Heart left ventricle (tissue), 16 donors: Measurements from ENCODE around the gene ANKRD22. TPM values are rescaled to one million over a fixed set of nuclear protein-coding genes. Genes with fewer than 3 reads are reported as not detected.

Source experiments
- ATAC-seq, 4 donors: fragments of 200-7000 bp; cut with Tn5 transposase; one replicate each; pipeline ENCODE4 v1.9.1; 2020 to 2022; ENCODE audit warnings: moderate library complexity in 4 of 4, mild to moderate bottlenecking in 3 of 4, moderate number of reproducible peaks in 1 of 4
- DNase-seq, 5 donors: peaks; one replicate each; pipeline ENCODE4 v3.0.0-alpha.2; 2020
- H3K27ac ChIP-seq, 12 donors: fragments of 200-600 bp; sonication (generic) in 4 of 12; one replicate each; pipeline versions ENCODE4 v1.5.0 to v1.8.0; 2016 to 2022; ENCODE audit warnings: mild to moderate bottlenecking in 2 of 12
- H3K27me3 ChIP-seq, 9 donors: fragments of 200-600 bp; sonication (generic) in 2 of 9; one replicate each; pipeline versions ENCODE4 v1.5.1 to v1.8.0; 2016 to 2022; ENCODE audit warnings: mild to moderate bottlenecking in 3 of 9
- H3K36me3 ChIP-seq, 9 donors: fragments of 200-600 bp; sonication (generic) in 2 of 9; one replicate each; pipeline versions ENCODE4 v1.5.0 to v1.8.0; 2018 to 2022; ENCODE audit warnings: mild to moderate bottlenecking in 2 of 9
- H3K4me1 ChIP-seq, 12 donors: fragments of 200-600 bp; sonication (generic) in 4 of 12; one replicate each; pipeline versions ENCODE4 v1.5.0 to v1.8.0; 2016 to 2022; ENCODE audit warnings: mild to moderate bottlenecking in 3 of 12
- H3K4me3 ChIP-seq, 12 donors: fragments of 200-600 bp; sonication (generic) in 4 of 12; one replicate each; pipeline versions ENCODE4 v1.5.0 to v1.8.0; 2017 to 2022; ENCODE audit warnings: mild to moderate bottlenecking in 9 of 12, moderate library complexity in 4 of 12
- H3K9me3 ChIP-seq, 12 donors: fragments of 200-600 bp; sonication (generic) in 4 of 12; one replicate each; pipeline versions ENCODE4 v1.5.0 to v1.8.0; 2016 to 2022; ENCODE audit warnings: mild to moderate bottlenecking in 1 of 12
- CTCF ChIP-seq, 12 donors: fragments of 200-600 bp; sonication (generic) in 4 of 12; IDR thresholded peaks; one replicate each; pipeline versions ENCODE4 v1.5.0 to v1.8.0; 2018 to 2022; ENCODE audit warnings: antibody characterized with exemption in 12 of 12, mild to moderate bottlenecking in 5 of 12
- POLR2A ChIP-seq, 2 donors: fragments of 450-650 bp; IDR thresholded peaks; one replicate each; pipeline ENCODE4 v1.6.1; 2017; ENCODE audit warnings: antibody characterized with exemption in 2 of 2, mild to moderate bottlenecking in 2 of 2, moderate library complexity in 2 of 2
- WGBS, 4 donors: extraction: QIAGEN DNeasy Blood & Tissue Kit in 2 of 4; methylation state at CpG; one replicate each; pipeline versions ENCODE4 v1.1.5 to v1.1.7; 2013 to 2018; 5-methylcytosine and 5-hydroxymethylcytosine counted together
- intact Hi-C, 10 donors: fragments of 100-400 bp; cut with DNase I; formaldehyde crosslinking; loops; one replicate each; pipeline versions ENCODE4 v1.11.1 to v1.14.2; 2022
- polyA plus RNA-seq, 2 donors: library from polyadenylated mRNA; stranded (reverse); fragments of 200-250 nt; gene quantifications; one replicate each; pipeline ENCODE4 v1.2.3, GENCODE V29; 2013
- total RNA-seq, 9 donors: library from RNA; depleted of rRNA in 2 of 9; stranded (reverse); fragments of >200 nt in 2 of 9; fragmentation: NEBNext Ultra II Directional in 3 of 9; extraction: Animal tissue kit (Norgen Biotek cat#: 25700) in 3 of 9; gene quantifications; one replicate each; pipeline versions ENCODE4 v1.1.0 to v1.2.4, GENCODE V29; 2016 to 2023
- donor health status: ischemic (EF 13 %, LVEDD 7.1; RV severe dilation, severe dysfunction).
- donor health status: healthy with polysubstance abuse.
- donor health status: DM: no; HTN: yes; CAD: no.
- donor health status: DM: no; HTN: no; CAD: no.
- donor health status: ischemic (EF 25% LVEDD 6.9; RV normal size, moderate dysfunction).
- donor health status: ischemic (EF 25% LVEDD 5.7; RV mildly dilated, moderate dysfunction).
- donor health status: healthy.
- donor health status: DM: yes; HTN: yes; CAD: no.
- donor health status: ischemic (EF 35%, LVEDD 5.7; RV mildly dilated, moderate dysfunction).
- donor health status: nonischemic (EF 11% LVEDD 7.7; RV severe dilation, severe dysfunction).
- donor health status: DM: yes; HTN: yes; CAD: no.
- donor health status: PGD.
- donor health status: ischemic (EF 29% LVEDD 5.4; RV normal size, mild dysfunction).
- donor health status: nonischemic (EF 23%, LVEDD 6.1; RV moderate dilation, normal function).

Gene ANKRD22
- total and polyA plus RNA-seq, 11 donors, result 0.12 to 5.9 (median 0.52) TPM; not detected in 8

GRCh38 chr10:88833723-88834122 lies 17.9 kb downstream of the ANKRD22 start:
- ATAC-seq (peak in 2 of 4 donors; percentile 41 to 52), DNase-seq (no peak)
- Histone ChIP-seq H3K36me3 (no peaks in the 10 kb centered on the region), H3K4me1 (peaks cover 0 to 31% (median 0%) of the 10 kb centered on the region in 12 donors), H3K4me3 (no peak overlapping the region), H3K27ac (peak overlapping the region in 1 of 12 donors; percentile 25), H3K9me3 (no peaks in the 10 kb centered on the region), H3K27me3 (peaks cover 0 to 2% (median 0%) of the 10 kb centered on the region in 9 donors)
- intact Hi-C loops, result loop anchor here in 6 of 10 donors (1.0 to 5.0 kb wide), 6 partner anchors 47 to 155 kb away; partner anchors contain the start of gene STAMBPL1 (in 1 of the 6)
- no peak for TF ChIP-seq POLR2A (IDR thresholded peaks at IDR 0.05)
- TF ChIP-seq CTCF (IDR thresholded peaks at IDR 0.05), result no peak
- WGBS, 4 donors, result 39 to 60% (median 48%) methylated on average over 2 of the region's 2 CpGs

GRCh38 chr10:88833156-88833555 lies 18.5 kb downstream of the ANKRD22 start:
- no peak for TF ChIP-seq CTCF (IDR thresholded peaks at IDR 0.05)
- TF ChIP-seq POLR2A (IDR thresholded peaks at IDR 0.05), result no peak
- no peak for DNase-seq
- intact Hi-C loops, result loop anchor here in 2 of 10 donors (1.0 to 5.0 kb wide), 2 partner anchors 99 to 154 kb away; no protein-coding TSS in a partner anchor
- no peak overlapping the region for H3K4me3 ChIP-seq
- 93 to 97% (median 96%) methylated on average over 2 of the region's 2 CpGs for WGBS, 4 donors
- peaks cover 0 to 31% (median 0%) of the 10 kb centered on the region in 12 donors for H3K4me1 ChIP-seq
- no peaks in the 10 kb centered on the region for H3K36me3 ChIP-seq
- peaks cover 0 to 2% (median 0%) of the 10 kb centered on the region in 9 donors for H3K27me3 ChIP-seq
- no peak for ATAC-seq
- no peaks in the 10 kb centered on the region for H3K9me3 ChIP-seq
- peak overlapping the region in 1 of 12 donors; percentile 25 for H3K27ac ChIP-seq

- TF ChIP-seq CTCF (IDR thresholded peaks at IDR 0.05) (no peak), POLR2A (IDR thresholded peaks at IDR 0.05) (no peak)
- Histone ChIP-seq H3K9me3 (no peaks in the 10 kb centered on the region), H3K4me3 (no peak overlapping the region), H3K36me3 (no peaks in the 10 kb centered on the region), H3K27me3 (peaks cover 0 to 2% (median 0%) of the 10 kb centered on the region in 9 donors), H3K4me1 (peaks cover 0 to 31% (median 0%) of the 10 kb centered on the region in 12 donors), H3K27ac (no peak overlapping the region)
- ATAC-seq (no peak), DNase-seq (no peak)
- intact Hi-C loops, result loop anchor here in 1 of 10 donors (5.0 kb wide), 1 partner anchor 155 kb away; no protein-coding TSS in a partner anchor
Observed at GRCh38 chr10:88832376-88832775, 19.3 kb downstream of the ANKRD22 start.

- TF ChIP-seq CTCF (IDR thresholded peaks at IDR 0.05), result no peak
- no peak for TF ChIP-seq POLR2A (IDR thresholded peaks at IDR 0.05)
- peaks cover 0 to 31% (median 0%) of the 10 kb centered on the region in 12 donors for H3K4me1 ChIP-seq
- intact Hi-C loops, result loop anchor here in 1 of 10 donors (5.0 kb wide), 1 partner anchor 156 kb away; no protein-coding TSS in a partner anchor
- no peak overlapping the region for H3K4me3 ChIP-seq
- no peaks in the 10 kb centered on the region for H3K36me3 ChIP-seq
- peaks cover 0 to 2% (median 0%) of the 10 kb centered on the region in 9 donors for H3K27me3 ChIP-seq
- 74 to 78% (median 75%) methylated on average over 8 of the region's 8 CpGs for WGBS, 4 donors
- H3K9me3 ChIP-seq, result no peaks in the 10 kb centered on the region
- DNase-seq (no peak), ATAC-seq (no peak)
- H3K27ac ChIP-seq, result no peak overlapping the region
Observed at GRCh38 chr10:88831709-88832108, 19.9 kb downstream of the ANKRD22 start.
